H9 (cell line): ENCODE measurements around the gene KLF17. TPM values are rescaled to one million over a fixed set of nuclear protein-coding genes. Genes with fewer than 3 reads are reported as not detected.

Source experiments
- DNase-seq: peaks from one replicate; pipeline ENCODE4 v3.0.0-alpha.2; 2017
- H2AFZ ChIP-seq: one replicate; pipeline ENCODE4 v1.6.1; 2013; ENCODE audit warnings: mild to moderate bottlenecking, low read length, control low read depth, moderate library complexity
- H2AK5ac ChIP-seq: 2 replicates; pipeline ENCODE4 v1.6.1; 2013; ENCODE audit warnings: low read length, control low read depth, mixed read lengths; ENCODE audit not compliant: insufficient read length
- H2BK120ac ChIP-seq: one replicate; pipeline ENCODE4 v1.6.1; 2013; ENCODE audit warnings: low read depth, mild to moderate bottlenecking, low read length, control low read depth, inconsistent platforms; ENCODE audit not compliant: poor library complexity, severe bottlenecking
- H2BK12ac ChIP-seq: 2 replicates; pipeline ENCODE4 v1.6.1; 2013; ENCODE audit warnings: low read length, control low read depth, mixed read lengths, low read depth; ENCODE audit not compliant: insufficient read length
- H2BK15ac ChIP-seq: 2 replicates; pipeline ENCODE4 v1.6.1; 2013; ENCODE audit warnings: low read depth, low read length, control low read depth
- H2BK20ac ChIP-seq: one replicate; pipeline ENCODE4 v1.6.1; 2013; ENCODE audit warnings: low read depth, mild to moderate bottlenecking, low read length, control low read depth, inconsistent platforms; ENCODE audit not compliant: poor library complexity, severe bottlenecking
- H2BK5ac ChIP-seq: 2 replicates; pipeline ENCODE4 v1.6.1; 2013; ENCODE audit warnings: low read length, control low read depth, mixed read lengths; ENCODE audit not compliant: insufficient read length
- H3K14ac ChIP-seq: 2 replicates; pipeline ENCODE4 v1.6.1; 2013; ENCODE audit warnings: low read length, control low read depth; ENCODE audit not compliant: insufficient read depth
- H3K18ac ChIP-seq: 2 replicates; pipeline ENCODE4 v1.6.1; 2013; ENCODE audit warnings: low read depth, mild to moderate bottlenecking, mixed read lengths, low read length, control low read depth; ENCODE audit not compliant: insufficient read length
- H3K23ac ChIP-seq: 2 replicates; pipeline ENCODE4 v1.6.1; 2013; ENCODE audit warnings: low read length, control low read depth, mixed read lengths, low read depth; ENCODE audit not compliant: insufficient read length
- H3K23me2 ChIP-seq: 2 replicates; pipeline ENCODE4 v1.6.1; 2013; ENCODE audit warnings: low read depth, mild to moderate bottlenecking, mixed read lengths, low read length, control low read depth; ENCODE audit not compliant: insufficient read length, poor library complexity, severe bottlenecking
- H3K27ac ChIP-seq: 2 replicates; pipeline ENCODE4 v1.5.1; 2013; ENCODE audit warnings: low read length, control low read depth, mixed read lengths, low read depth; ENCODE audit not compliant: insufficient read length
- H3K27me3 ChIP-seq: 2 replicates; pipeline ENCODE4 v1.6.1; 2013; ENCODE audit warnings: low read length, control low read depth, inconsistent platforms; ENCODE audit not compliant: insufficient read depth
- H3K4ac ChIP-seq: 2 replicates; pipeline ENCODE4 v1.6.1; 2013; ENCODE audit warnings: low read depth, mild to moderate bottlenecking, control low read depth, inconsistent platforms, low read length, moderate library complexity
- H3K4me1 ChIP-seq: 2 replicates; pipeline ENCODE4 v1.6.1; 2013; ENCODE audit warnings: low read length, control low read depth, inconsistent platforms; ENCODE audit not compliant: insufficient read depth
- H3K4me2 ChIP-seq: 2 replicates; pipeline ENCODE4 v1.6.1; 2013; ENCODE audit warnings: low read length, control low read depth, mixed read lengths; ENCODE audit not compliant: insufficient read length, insufficient read depth
- H3K56ac ChIP-seq: 2 replicates; pipeline ENCODE4 v1.6.1; 2013; ENCODE audit warnings: low read depth, mild to moderate bottlenecking, mixed read lengths, low read length, control low read depth; ENCODE audit not compliant: insufficient read length
- H3K79me1 ChIP-seq: 2 replicates; pipeline ENCODE4 v1.6.1; 2013; ENCODE audit warnings: low read depth, mild to moderate bottlenecking, moderate library complexity, low read length, control low read depth, inconsistent platforms; ENCODE audit not compliant: insufficient read depth, poor library complexity, severe bottlenecking
- H3K79me2 ChIP-seq: 2 replicates; pipeline ENCODE4 v1.6.1; 2013; ENCODE audit warnings: low read length, control low read depth, inconsistent platforms; ENCODE audit not compliant: insufficient read depth
- H3K9ac ChIP-seq: 2 replicates; pipeline ENCODE4 v1.6.1; 2013; ENCODE audit warnings: low read length, control low read depth, mixed read lengths; ENCODE audit not compliant: insufficient read length; ENCODE audit errors: extremely low read depth
- H3K9me3 ChIP-seq: one replicate; pipeline ENCODE4 v1.6.1; 2013; ENCODE audit warnings: low read depth, low read length, inconsistent platforms; ENCODE audit not compliant: control insufficient read depth
- H3T11ph ChIP-seq: one replicate; pipeline ENCODE4 v1.6.1; 2013; ENCODE audit warnings: mild to moderate bottlenecking, low read length, control low read depth, inconsistent platforms
- H4K20me1 ChIP-seq: one replicate; pipeline ENCODE4 v1.6.1; 2013; ENCODE audit not compliant: control insufficient read depth, insufficient read length, insufficient read depth
- H4K5ac ChIP-seq: 2 replicates; pipeline ENCODE4 v1.6.1; 2013; ENCODE audit warnings: low read depth, mild to moderate bottlenecking, mixed read lengths, low read length, control low read depth; ENCODE audit not compliant: insufficient read length
- H4K8ac ChIP-seq: replicated peaks from 2 replicates; pipeline ENCODE4 v1.6.1; 2013; ENCODE audit warnings: low read length, control low read depth, mixed read lengths, low read depth; ENCODE audit not compliant: insufficient read length
- H4K91ac ChIP-seq: 2 replicates; pipeline ENCODE4 v1.6.1; 2013; ENCODE audit warnings: low read depth, mild to moderate bottlenecking, moderate library complexity, mixed read lengths, low read length, control low read depth; ENCODE audit not compliant: insufficient read length
- H3K27ac Mint-ChIP-seq, 3 experiments: 2 replicates in 2 of 3; 3 replicates in 1 of 3; pipeline ENCODE4 v1.8.0; 2020 to 2021; ENCODE audit warnings: mixed read lengths in 3 of 3, mild to moderate bottlenecking in 1 of 3, moderate library complexity in 1 of 3
- H3K27me3 Mint-ChIP-seq: 2 replicates; pipeline ENCODE4 v1.8.0; 2021; ENCODE audit warnings: low read depth, mild to moderate bottlenecking, moderate library complexity, mixed read lengths
- H3K36me3 Mint-ChIP-seq, 3 experiments: 2 replicates in 2 of 3; 3 replicates in 1 of 3; pipeline ENCODE4 v1.8.0; 2020 to 2021; ENCODE audit warnings: low read depth in 3 of 3, mixed read lengths in 3 of 3; ENCODE audit not compliant: insufficient read depth in 1 of 3
- H3K4me1 Mint-ChIP-seq, 2 experiments: 2 replicates each; pipeline ENCODE4 v1.8.0; 2020; ENCODE audit warnings: mixed read lengths in 2 of 2
- H3K4me3 Mint-ChIP-seq, 2 experiments: 2 replicates in 1 of 2; 3 replicates in 1 of 2; pipeline ENCODE4 v1.8.0; 2020 to 2021; ENCODE audit warnings: mild to moderate bottlenecking in 2 of 2, mixed read lengths in 2 of 2, moderate library complexity in 1 of 2
- H3K9me3 Mint-ChIP-seq, 2 experiments: 2 replicates in 1 of 2; 3 replicates in 1 of 2; pipeline ENCODE4 v1.8.0; 2020; ENCODE audit warnings: mild to moderate bottlenecking in 2 of 2, mixed read lengths in 2 of 2, moderate library complexity in 1 of 2
- CTCF ChIP-seq: fragments of 200-600 bp; sonication (generic); conservative IDR thresholded peaks from 3 replicates; pipeline ENCODE4 v1.8.0; 2021; ENCODE audit warnings: antibody characterized with exemption, mild to moderate bottlenecking
- WGBS: extraction: QIAGEN DNeasy Blood & Tissue Kit; methylation state at CpG from one replicate; pipeline ENCODE4 v1.1.7; 2013; ENCODE audit warnings: missing lambda C conversion rate, low lambda C conversion rate, mixed read lengths; ENCODE audit not compliant: insufficient read length; ENCODE audit errors: extremely low coverage; 5-methylcytosine and 5-hydroxymethylcytosine counted together
- total RNA-seq: library from RNA; stranded (reverse); gene quantifications from 2 replicates; pipeline ENCODE4 v1.2.1, GENCODE V29; 2021

KLF17 gene
- total RNA-seq, 1 experiment from 2014 or later = 0.09 TPM

GRCh38 chr1:44120398-44120949 is 1.9 kb downstream of the KLF17 start:
- no peak overlapping the region for H3K4me3 Mint-ChIP-seq

More at GRCh38 chr1:44120398-44120949, 1.9 kb downstream of the KLF17 start:
- H3K14ac ChIP-seq = no peak overlapping the region
- no peaks in the 10 kb centered on the region for H3K9me3 ChIP-seq
- H4K8ac ChIP-seq = no peak overlapping the region
- Mint-ChIP-seq H3K27me3 (peaks cover 5% of the 10 kb centered on the region), H3K4me1 (peaks cover 15% of the 10 kb centered on the region in 2 experiments), H3K27ac (no peak overlapping the region), H3K36me3 (no peaks in the 10 kb centered on the region; a peak in 2 of 7 replicates), H3K9me3 (no peaks in the 10 kb centered on the region; a peak in 2 of 5 replicates)
- no peak overlapping the region for H4K91ac ChIP-seq
- H3K4ac ChIP-seq = no peak overlapping the region
- H4K20me1 ChIP-seq = no peaks in the 10 kb centered on the region
- DNase-seq = no peak
- H3K79me2 ChIP-seq = no peaks in the 10 kb centered on the region
- no peak overlapping the region for H4K5ac ChIP-seq
- H3K4me1 ChIP-seq = no peaks in the 10 kb centered on the region
- no peak for TF ChIP-seq CTCF
- H2BK120ac ChIP-seq = no peak overlapping the region
- no peak overlapping the region for H3K56ac ChIP-seq
- H2BK20ac ChIP-seq = no peak overlapping the region
- H2BK15ac ChIP-seq = no peak overlapping the region
- no peaks in the 10 kb centered on the region for H3K79me1 ChIP-seq
- H3K27ac ChIP-seq = no peak overlapping the region
- H3K27me3 ChIP-seq = no peaks in the 10 kb centered on the region
- no peak overlapping the region for H3K23ac ChIP-seq
- H2BK5ac ChIP-seq = no peak overlapping the region
- no peak overlapping the region for H3K18ac ChIP-seq
- H2BK12ac ChIP-seq = no peak overlapping the region
- WGBS = no CpG with 5 or more reads among the region's 5 CpGs
- no peak overlapping the region for H2AFZ ChIP-seq
- H3K4me2 ChIP-seq = no peak overlapping the region
- H3K9ac ChIP-seq = no peak overlapping the region
- H3K23me2 ChIP-seq = no peaks in the 10 kb centered on the region
- H2AK5ac ChIP-seq = no peak overlapping the region
- no peak overlapping the region for H3T11ph ChIP-seq
